Ovary (tissue), 9 donors: Measurements from ENCODE around the gene RPL41. TPM values are rescaled to one million over a fixed set of nuclear protein-coding genes. Genes with fewer than 3 reads are reported as not detected.

Experiments
- DNase-seq, 5 donors: peaks; one replicate each; pipeline ENCODE4 v3.0.0-alpha.2; 2019 to 2020
- H3K27ac ChIP-seq, 2 donors: fragments of 200-600 bp; one replicate each; pipeline versions ENCODE4 v1.5.1 to v1.8.0; 2019 to 2022
- H3K27me3 ChIP-seq: fragments of 200-600 bp; one replicate; pipeline ENCODE4 v1.8.0; 2022
- H3K36me3 ChIP-seq: fragments of 200-600 bp; sonication (generic); one replicate; pipeline ENCODE4 v1.5.1; 2019
- H3K4me1 ChIP-seq: one replicate; pipeline ENCODE4 v1.8.1; 2013; ENCODE audit warnings: mild to moderate bottlenecking, moderate library complexity; ENCODE audit not compliant: insufficient read depth
- H3K4me3 ChIP-seq: fragments of 200-600 bp; sonication (generic); one replicate; pipeline ENCODE4 v1.5.1; 2017
- H3K9me3 ChIP-seq, 2 donors: fragments of 200-600 bp in 1 of 2; sonication (generic) in 1 of 2; one replicate each; pipeline versions ENCODE4 v1.5.1 to v1.8.1; 2013 to 2019; ENCODE audit warnings: mild to moderate bottlenecking in 1 of 2, moderate library complexity in 1 of 2
- EP300 ChIP-seq: sonication (generic); formaldehyde crosslinking; IDR thresholded peaks from one replicate; pipeline ENCODE4 v1.6.1; 2017; ENCODE audit warnings: antibody characterized with exemption
- POLR2A ChIP-seq: fragments of 450-650 bp; IDR thresholded peaks from one replicate; pipeline ENCODE4 v1.6.1; 2017; ENCODE audit warnings: antibody characterized with exemption, mild to moderate bottlenecking, moderate library complexity
- WGBS, 3 donors: extraction: QIAGEN DNeasy Blood & Tissue Kit in 1 of 3; methylation state at CpG; one replicate each; pipeline versions ENCODE4 v1.1.5 to v1.1.7; 2013 to 2017; 5-methylcytosine and 5-hydroxymethylcytosine counted together
- intact Hi-C, 4 donors: fragments of 100-400 bp; cut with DNase I; formaldehyde crosslinking; loops; one replicate each; pipeline versions ENCODE4 v1.11.0 to v1.15.1; 2022 to 2023
- polyA plus RNA-seq, 2 donors: library from polyadenylated mRNA; stranded (reverse); fragments of 200-250 nt in 1 of 2; fragments of 350-450 nt in 1 of 2; fragmentation: Illumina TruSeq in 1 of 2; extraction: RNeasy Lipid Tissue Mini Kit (QIAGEN cat#74804) in 1 of 2; gene quantifications; one replicate each; pipeline ENCODE4 v1.2.3, GENCODE V29; 2013 to 2014
- total RNA-seq, 7 donors: library from RNA; depleted of rRNA in 2 of 7; stranded (reverse); fragments of >200 nt in 2 of 7; fragmentation: NEBNext Ultra II Directional in 3 of 7; extraction: Animal tissue kit (Norgen Biotek cat#: 25700) in 3 of 7; gene quantifications; one replicate each; pipeline versions ENCODE4 v1.1.0 to v1.2.4, GENCODE V29; 2016 to 2023
- TF ChIP-seq, protein P1 (sequence below), 3 donors: fragments of 450-650 bp in 2 of 3; fragments of 200-600 bp in 1 of 3; IDR thresholded peaks; one replicate each; pipeline versions ENCODE4 v1.5.1 to v1.8.0; 2016 to 2022; ENCODE audit warnings: antibody characterized with exemption in 3 of 3, mild to moderate bottlenecking in 1 of 3
- donor health status: DM: no; HTN: no; CAD: no; lungs with moderate emphysema.
- donor health status: DM: no; HTN: no; CAD: no.
- donor health status: Bipolar disorder and iron deficiency.
- donor health status: DM: yes; HTN: yes; CAD: no.
- donor health status: DM: no; HTN: no; CAD: no.
- donor health status: DM: yes; HTN: yes; CAD: no.

Gene RPL41
- total and polyA plus RNA-seq, 9 donors: 6,021 to 11,451 (median 6,946) TPM

DNA sequence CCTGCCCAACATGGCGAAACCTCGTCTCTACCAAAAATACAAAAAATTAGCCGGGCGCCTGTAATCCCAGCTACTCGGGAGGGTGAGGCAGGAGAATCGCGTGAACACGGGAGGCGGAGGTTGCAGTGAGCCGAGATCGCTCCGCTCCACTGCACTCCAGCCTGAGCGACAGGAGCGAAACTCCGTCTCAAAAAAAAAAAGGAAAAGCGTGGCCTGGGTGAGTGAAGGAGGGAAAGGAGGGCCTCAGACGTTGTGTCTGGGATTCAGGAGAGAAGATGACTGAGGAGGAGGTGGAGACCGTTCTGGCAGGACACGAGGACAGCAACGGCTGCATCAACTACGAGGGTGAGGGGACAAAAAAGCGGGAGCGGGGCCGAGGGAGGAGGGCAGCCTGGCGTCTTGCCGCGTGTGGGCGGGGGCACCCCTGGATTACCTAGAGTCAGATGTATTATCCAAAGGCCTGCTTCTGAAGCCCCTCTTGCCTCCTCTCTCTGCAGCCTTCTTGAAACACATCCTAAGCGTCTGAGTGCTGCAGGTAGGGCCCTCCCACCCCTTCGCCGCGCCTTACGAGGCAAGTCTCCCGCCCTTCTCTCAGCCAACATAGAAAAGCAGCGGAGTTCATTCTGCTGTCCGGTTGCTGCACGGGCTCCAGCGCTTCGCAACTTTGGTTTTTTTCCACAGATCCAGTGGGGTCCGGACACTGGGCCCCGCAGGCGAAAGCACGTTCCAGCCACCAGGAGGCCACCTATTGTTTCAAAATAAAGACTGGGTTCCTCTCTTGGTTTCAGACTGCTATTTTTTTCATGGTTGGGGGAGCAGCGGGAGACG is 41.0 kb downstream of the RPL41 start:
- peak; percentile 84 to 92 (median 87) for DNase-seq
- Histone ChIP-seq H3K36me3 (no peaks in the 10 kb centered on the region), H3K9me3 (no peaks in the 10 kb centered on the region), H3K27me3 (no peaks in the 10 kb centered on the region), H3K4me3 (peak overlapping the region; percentile 97), H3K27ac (peak overlapping the region; percentile 82 to 91), H3K4me1 (peaks cover 9% of the 10 kb centered on the region)
- intact Hi-C loops: loop anchor here in 2 of 4 donors (2.0 to 5.0 kb wide), 3 partner anchors 31 to 65 kb away; partner anchors contain the start of genes NABP2 (in 1 of the 2) and RNF41 (in 1 of the 2)
- 2 to 4% (median 3%) methylated on average over 45 of the region's 45 CpGs for WGBS, 3 donors
- TF ChIP-seq EP300 (no peak), POLR2A (no peak)
- TF ChIP-seq, protein P1, sequence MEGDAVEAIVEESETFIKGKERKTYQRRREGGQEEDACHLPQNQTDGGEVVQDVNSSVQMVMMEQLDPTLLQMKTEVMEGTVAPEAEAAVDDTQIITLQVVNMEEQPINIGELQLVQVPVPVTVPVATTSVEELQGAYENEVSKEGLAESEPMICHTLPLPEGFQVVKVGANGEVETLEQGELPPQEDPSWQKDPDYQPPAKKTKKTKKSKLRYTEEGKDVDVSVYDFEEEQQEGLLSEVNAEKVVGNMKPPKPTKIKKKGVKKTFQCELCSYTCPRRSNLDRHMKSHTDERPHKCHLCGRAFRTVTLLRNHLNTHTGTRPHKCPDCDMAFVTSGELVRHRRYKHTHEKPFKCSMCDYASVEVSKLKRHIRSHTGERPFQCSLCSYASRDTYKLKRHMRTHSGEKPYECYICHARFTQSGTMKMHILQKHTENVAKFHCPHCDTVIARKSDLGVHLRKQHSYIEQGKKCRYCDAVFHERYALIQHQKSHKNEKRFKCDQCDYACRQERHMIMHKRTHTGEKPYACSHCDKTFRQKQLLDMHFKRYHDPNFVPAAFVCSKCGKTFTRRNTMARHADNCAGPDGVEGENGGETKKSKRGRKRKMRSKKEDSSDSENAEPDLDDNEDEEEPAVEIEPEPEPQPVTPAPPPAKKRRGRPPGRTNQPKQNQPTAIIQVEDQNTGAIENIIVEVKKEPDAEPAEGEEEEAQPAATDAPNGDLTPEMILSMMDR (IDR thresholded peaks at IDR 0.05): peak; percentile 44 to 91 (median 88)

DNA sequence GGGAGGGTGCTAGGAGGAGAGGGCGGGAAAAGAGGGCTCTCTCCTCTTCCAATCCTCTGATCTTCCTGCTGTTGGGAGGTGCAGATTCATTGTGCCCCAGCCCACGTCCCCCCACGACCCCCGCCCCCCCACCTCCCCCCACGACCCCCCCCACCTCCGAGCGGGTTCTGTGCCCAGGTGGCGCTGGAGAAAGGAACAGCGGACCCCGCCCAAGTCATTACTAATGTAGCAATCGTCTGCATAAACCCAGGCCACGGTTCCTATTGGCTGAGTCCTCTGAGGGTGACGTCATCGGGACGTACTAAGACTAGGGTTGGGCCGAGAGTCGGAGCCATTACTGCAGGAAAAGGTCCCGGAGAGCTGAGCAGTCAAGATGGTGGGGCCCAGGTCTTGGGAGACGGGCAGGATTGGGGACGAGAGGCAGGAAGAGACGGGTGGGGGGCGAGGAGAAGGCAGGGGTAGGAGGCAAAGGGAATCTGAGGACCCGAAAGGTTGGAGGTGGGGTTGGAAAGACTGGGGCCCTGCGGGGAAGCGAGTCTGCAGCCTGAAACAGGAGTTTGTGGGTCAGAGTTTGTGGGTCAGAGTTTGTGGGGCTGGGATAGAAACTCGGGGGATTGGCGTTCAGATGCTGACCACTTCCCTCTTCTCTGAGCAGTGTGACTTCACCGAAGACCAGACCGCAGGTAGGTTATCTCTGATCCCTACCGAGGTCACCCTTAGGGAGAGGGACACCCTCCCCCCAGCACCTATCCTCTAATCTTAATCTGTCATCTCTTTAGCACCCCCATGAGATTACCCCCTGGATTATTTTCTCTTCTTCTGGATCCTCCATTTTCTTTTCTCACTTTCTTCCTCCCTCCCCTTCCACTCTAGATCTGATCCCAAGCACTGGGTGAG is 41.8 kb downstream of the RPL41 start, which contains the start of gene MYL6:
Gene MYL6 (plus strand): TSS at position 331 of the 897 bp plus-strand sequence. CDS start 43 bp downstream, at position 374.
- H3K36me3 ChIP-seq: no peaks in the 10 kb centered on the region
- H3K9me3 ChIP-seq: no peaks in the 10 kb centered on the region
- peak within 1 kb of the TSS; percentile 82 to 91 for H3K27ac ChIP-seq
- peak within 1 kb of the TSS; percentile 97 for H3K4me3 ChIP-seq
- TF ChIP-seq POLR2A: peak; percentile 100
- no peak for TF ChIP-seq EP300
- TF ChIP-seq, protein P1 (IDR thresholded peaks at IDR 0.05): peak in 2 of 3 donors; percentile 4 to 9
- 0 to 1% (median 1%) methylated on average over 30 of the region's 30 CpGs for WGBS, 3 donors
- intact Hi-C loops: loop anchor here in 2 of 4 donors (2.0 to 5.0 kb wide), 3 partner anchors 31 to 64 kb away; partner anchors contain the start of genes NABP2 (in 1 of the 2) and RNF41 (in 1 of the 2)
- peaks cover 3% of the 10 kb centered on the region for H3K4me1 ChIP-seq
- H3K27me3 ChIP-seq: no peaks in the 10 kb centered on the region
- peak; percentile 93 to 98 (median 97) for DNase-seq

DNA sequence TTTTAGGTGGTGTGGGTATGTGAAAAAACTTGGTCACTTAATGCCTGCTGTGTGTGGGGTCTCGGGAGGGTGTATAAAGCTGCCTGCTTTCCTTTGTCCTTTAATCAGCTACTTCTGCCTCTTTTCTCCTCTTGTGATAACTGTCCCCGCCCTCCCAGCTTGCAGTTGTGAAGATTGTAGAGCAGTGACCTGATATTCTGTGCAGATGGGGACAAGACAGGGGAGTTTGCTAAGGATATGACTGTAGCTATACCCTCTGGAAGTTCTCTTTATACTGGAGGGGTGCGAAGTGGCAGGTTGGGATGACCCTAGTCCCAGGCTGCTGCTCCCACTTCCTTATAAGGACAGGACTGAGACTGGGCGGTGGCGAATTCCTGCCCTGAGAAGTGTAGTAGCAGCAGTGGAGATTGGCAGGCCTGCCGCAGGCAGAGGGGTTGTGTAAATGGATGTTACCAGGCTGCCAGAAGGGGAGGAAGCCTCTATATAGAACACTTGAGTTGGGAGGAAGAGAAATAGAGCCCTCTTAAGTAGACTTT is 42.6 kb downstream of the RPL41 start:
- H3K4me1 ChIP-seq: peaks cover 1% of the 10 kb centered on the region
- no peaks in the 10 kb centered on the region for H3K36me3 ChIP-seq
- H3K27me3 ChIP-seq: no peaks in the 10 kb centered on the region
- H3K9me3 ChIP-seq: no peaks in the 10 kb centered on the region
- H3K27ac ChIP-seq: peak overlapping the region; percentile 82 to 91
- DNase-seq: peak; percentile 57 to 77 (median 70)
- TF ChIP-seq, protein P1 (IDR thresholded peaks at IDR 0.05): no peak
- no peak for TF ChIP-seq POLR2A
- no peak for TF ChIP-seq EP300
- intact Hi-C loops: loop anchor here in 2 of 4 donors (2.0 to 5.0 kb wide), 3 partner anchors 32 to 63 kb away; partner anchors contain the start of genes NABP2 (in 1 of the 2) and RNF41 (in 1 of the 2)
- 0 to 1% (median 0%) methylated on average over 6 of the region's 6 CpGs for WGBS, 3 donors
- H3K4me3 ChIP-seq: peak overlapping the region; percentile 97
